ENCODE data around the gene AKAP6.
"Not testable (repeated sequence)": the region's sequence is repeated elsewhere in the genome, so short reads cannot be mapped to it uniquely, and the experiment has no call there.

GRCh38 chr14:32793033-32793432 lies 463.9 kb downstream of the AKAP6 start:
- not testable (repeated sequence) for TF ChIP-seq CTCF (conservative IDR thresholded peaks at IDR 0.05; ENCODE audit: low read length); EZH2phosphoT487 (IDR thresholded peaks at IDR 0.05; ENCODE audit: borderline replicate concordance, low read depth, low read length)

Data from OCI-LY7 (cell line).